GM12874 (cell line): Measurements from ENCODE around the gene BPIFA1.

Experiments
- CTCF ChIP-seq: IDR thresholded peaks from 2 replicates; pipeline ENCODE4 v1.5.1; 2011; ENCODE audit warnings: low read depth, mild to moderate bottlenecking, control low read depth, low read length, moderate library complexity; ENCODE audit not compliant: insufficient read depth

BPIFA1 gene

GRCh38 chr20:33282991-33283555, 47.3 kb downstream of the BPIFA1 start, which contains the start of gene BPIFB1:
Gene BPIFB1 (plus strand): TSS chr20:33283214. CDS start chr20:33286074, 2,860 bp downstream.
- TF ChIP-seq CTCF = no peak

GRCh38 chr20:33284284-33284683, 48.5 kb downstream of the BPIFA1 start:
- TF ChIP-seq CTCF = no peak

- no peak for TF ChIP-seq CTCF
Observed at GRCh38 chr20:33284937-33285336, 49.1 kb downstream of the BPIFA1 start.

- no peak for TF ChIP-seq CTCF
Observed at GRCh38 chr20:33285861-33286495, 50.2 kb downstream of the BPIFA1 start.

- TF ChIP-seq CTCF = no peak
Observed at GRCh38 chr20:33287884-33288283, 52.1 kb downstream of the BPIFA1 start.

GRCh38 chr20:33290852-33291251, 55.1 kb downstream of the BPIFA1 start:
- no peak for TF ChIP-seq CTCF

GRCh38 chr20:33291416-33291815, 55.6 kb downstream of the BPIFA1 start:
- no peak for TF ChIP-seq CTCF
